ENCODE measurements around the gene C3orf18. TPM values are rescaled to one million over a fixed set of nuclear protein-coding genes. Genes with fewer than 3 reads are reported as not detected.

C3orf18 gene
- total RNA-seq, 2 experiments from 2014 or later, result 37.9 to 41.3 TPM

DNA sequence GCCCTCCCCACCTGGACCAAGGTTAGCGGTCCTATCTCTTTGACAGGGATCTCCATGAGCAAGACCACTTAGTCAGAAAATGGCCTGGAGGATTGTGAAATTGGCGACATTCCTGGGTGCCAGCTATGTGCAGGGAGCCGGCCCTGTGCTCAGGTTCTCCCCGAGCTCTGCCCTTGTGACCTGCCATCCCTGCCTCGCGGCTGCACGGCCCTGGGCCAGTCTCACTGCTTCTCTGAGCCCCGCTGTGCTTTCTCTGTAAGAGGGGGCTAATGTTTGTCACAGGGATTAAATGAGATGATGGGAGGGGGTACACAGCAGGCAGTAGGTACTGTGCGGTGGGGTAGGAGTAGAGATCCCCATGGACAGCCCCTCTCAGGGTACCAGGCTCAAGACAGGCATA, 14.9 kb downstream of the C3orf18 start:
- no peak for ATAC-seq
- no peaks in the 10 kb centered on the region for H3K9me3 Mint-ChIP-seq
- no peak for DNase-seq
- H3K4me1 Mint-ChIP-seq (ENCODE audit: low read depth), result peaks cover 5% of the 10 kb centered on the region
- intact Hi-C loops (cut with micrococcal nuclease), result no loop called here
- ChIA-PET POLR2A (interaction anchor here (1.5 kb wide), 1 partner anchor 12 kb away, joined by 4 read pairs; no protein-coding TSS in a partner anchor), CTCF (interaction anchor here (8.9 kb wide), 1 partner anchor 10 kb away, joined by 36 read pairs; no protein-coding TSS in a partner anchor)
- no peak overlapping the region for H3K4me3 Mint-ChIP-seq
- TF ChIP-seq, protein P1, sequence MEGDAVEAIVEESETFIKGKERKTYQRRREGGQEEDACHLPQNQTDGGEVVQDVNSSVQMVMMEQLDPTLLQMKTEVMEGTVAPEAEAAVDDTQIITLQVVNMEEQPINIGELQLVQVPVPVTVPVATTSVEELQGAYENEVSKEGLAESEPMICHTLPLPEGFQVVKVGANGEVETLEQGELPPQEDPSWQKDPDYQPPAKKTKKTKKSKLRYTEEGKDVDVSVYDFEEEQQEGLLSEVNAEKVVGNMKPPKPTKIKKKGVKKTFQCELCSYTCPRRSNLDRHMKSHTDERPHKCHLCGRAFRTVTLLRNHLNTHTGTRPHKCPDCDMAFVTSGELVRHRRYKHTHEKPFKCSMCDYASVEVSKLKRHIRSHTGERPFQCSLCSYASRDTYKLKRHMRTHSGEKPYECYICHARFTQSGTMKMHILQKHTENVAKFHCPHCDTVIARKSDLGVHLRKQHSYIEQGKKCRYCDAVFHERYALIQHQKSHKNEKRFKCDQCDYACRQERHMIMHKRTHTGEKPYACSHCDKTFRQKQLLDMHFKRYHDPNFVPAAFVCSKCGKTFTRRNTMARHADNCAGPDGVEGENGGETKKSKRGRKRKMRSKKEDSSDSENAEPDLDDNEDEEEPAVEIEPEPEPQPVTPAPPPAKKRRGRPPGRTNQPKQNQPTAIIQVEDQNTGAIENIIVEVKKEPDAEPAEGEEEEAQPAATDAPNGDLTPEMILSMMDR (IDR thresholded peaks at IDR 0.05), result no peak
- no peaks in the 10 kb centered on the region for H3K36me3 Mint-ChIP-seq (ENCODE audit: low read depth)
- H3K27me3 Mint-ChIP-seq, result no peaks in the 10 kb centered on the region
- H3K27ac Mint-ChIP-seq, result no peak overlapping the region

DNA sequence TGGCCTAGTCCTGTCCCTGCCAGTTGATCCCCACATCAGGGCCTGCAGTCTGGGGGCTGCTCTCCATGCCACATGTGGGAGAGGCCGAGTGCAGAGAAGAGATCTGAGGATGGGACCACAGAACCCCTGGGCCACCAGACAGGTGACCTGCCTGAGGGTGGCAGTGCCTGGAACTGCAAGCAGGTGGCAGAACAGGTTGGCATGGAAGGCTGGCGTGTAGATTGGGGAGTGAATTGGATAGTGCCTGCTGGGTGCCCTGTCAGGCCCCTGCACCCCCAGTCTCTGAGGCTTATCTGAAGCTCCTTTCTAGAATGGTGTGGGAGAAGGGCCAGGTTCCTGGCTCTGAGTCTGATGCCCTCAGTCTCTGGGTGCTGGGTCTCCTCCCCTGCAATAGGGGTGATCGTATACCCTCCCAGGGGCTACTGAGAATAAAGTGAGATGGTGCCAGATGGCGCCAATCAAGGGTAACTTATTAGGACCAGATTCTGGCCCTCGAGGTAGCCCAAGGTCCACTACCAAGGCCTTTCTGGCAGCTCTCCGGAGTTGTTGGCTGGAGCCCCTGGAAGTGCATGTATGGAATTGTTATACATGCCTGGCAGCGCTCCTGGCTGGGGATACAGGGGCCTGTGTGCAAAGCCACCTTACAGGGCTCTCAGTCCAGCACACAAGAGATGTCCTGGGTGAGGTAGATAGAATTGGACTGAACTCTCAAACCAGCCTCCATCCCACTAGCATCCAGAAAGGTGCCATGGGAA, 15.7 kb downstream of the C3orf18 start:
- POLR2A ChIA-PET, result interaction anchor here (0.6 kb wide), 1 partner anchor 38 kb away, joined by 3 read pairs; no protein-coding TSS in a partner anchor
- intact Hi-C loops (cut with micrococcal nuclease), result no loop called here
- Mint-ChIP-seq H3K4me3 (no peak overlapping the region), H3K27ac (no peak overlapping the region), H3K9me3 (no peaks in the 10 kb centered on the region), H3K36me3 (ENCODE audit: low read depth) (no peaks in the 10 kb centered on the region), H3K27me3 (no peaks in the 10 kb centered on the region), H3K4me1 (ENCODE audit: low read depth) (peaks cover 5% of the 10 kb centered on the region)
- CTCF ChIA-PET, result interaction anchor here (1.3 to 8.9 kb wide), 6 partner anchors 9 to 202 kb away, joined by 3 to 36 read pairs (median 11); partner anchors contain the start of genes CYB561D2 and NPRL2
- ATAC-seq, result no peak
- TF ChIP-seq, protein P1 (IDR thresholded peaks at IDR 0.05), result no peak
- peak; percentile 23 for DNase-seq

DNA sequence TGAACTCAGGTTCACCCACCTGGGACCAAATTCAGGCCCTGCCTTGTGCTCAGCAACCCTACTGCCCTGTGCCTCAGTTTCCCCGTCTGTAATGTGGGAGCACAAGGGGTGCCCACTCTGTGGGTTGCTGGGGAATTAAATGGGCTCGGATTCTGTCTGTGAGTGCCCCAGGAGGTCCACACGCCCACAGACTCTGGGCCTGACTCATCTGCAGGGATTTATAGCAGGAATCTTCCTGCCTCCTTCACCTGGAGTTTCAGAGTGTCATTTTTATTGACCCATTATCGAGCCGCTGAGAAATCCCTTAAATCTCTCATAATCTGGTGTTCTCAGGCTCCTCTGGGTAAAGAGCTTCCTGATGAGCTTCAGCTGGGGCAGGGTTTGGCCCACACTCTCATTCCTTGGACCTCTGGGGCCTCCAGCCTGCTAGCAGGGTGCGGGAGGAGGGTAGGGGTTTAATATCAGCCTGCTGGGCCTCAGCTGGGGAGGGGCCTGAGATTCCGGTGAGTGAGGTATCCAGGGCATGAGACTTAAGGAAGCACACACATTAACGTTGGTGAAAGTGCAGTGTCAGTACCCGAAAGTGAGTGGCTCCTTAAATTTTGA, 16.4 kb downstream of the C3orf18 start:
- Mint-ChIP-seq H3K27me3 (no peaks in the 10 kb centered on the region), H3K36me3 (ENCODE audit: low read depth) (no peaks in the 10 kb centered on the region), H3K27ac (no peak overlapping the region), H3K9me3 (no peaks in the 10 kb centered on the region), H3K4me1 (ENCODE audit: low read depth) (peaks cover 5% of the 10 kb centered on the region), H3K4me3 (no peak overlapping the region)
- DNase-seq (no peak), ATAC-seq (no peak)
- CTCF ChIA-PET, result interaction anchor here (0.8 to 8.9 kb wide), 10 partner anchors 8 to 201 kb away, joined by 3 to 36 read pairs (median 4); partner anchors contain the start of genes CISH, CYB561D2 and NPRL2
- intact Hi-C loops (cut with micrococcal nuclease), result no loop called here
- POLR2A ChIA-PET, result interaction anchor here (1.1 to 1.3 kb wide), 2 partner anchors 9 to 60 kb away, joined by 3 read pairs; partner anchors contain the start of gene CISH
- TF ChIP-seq, protein P1 (IDR thresholded peaks at IDR 0.05), result no peak

DNA sequence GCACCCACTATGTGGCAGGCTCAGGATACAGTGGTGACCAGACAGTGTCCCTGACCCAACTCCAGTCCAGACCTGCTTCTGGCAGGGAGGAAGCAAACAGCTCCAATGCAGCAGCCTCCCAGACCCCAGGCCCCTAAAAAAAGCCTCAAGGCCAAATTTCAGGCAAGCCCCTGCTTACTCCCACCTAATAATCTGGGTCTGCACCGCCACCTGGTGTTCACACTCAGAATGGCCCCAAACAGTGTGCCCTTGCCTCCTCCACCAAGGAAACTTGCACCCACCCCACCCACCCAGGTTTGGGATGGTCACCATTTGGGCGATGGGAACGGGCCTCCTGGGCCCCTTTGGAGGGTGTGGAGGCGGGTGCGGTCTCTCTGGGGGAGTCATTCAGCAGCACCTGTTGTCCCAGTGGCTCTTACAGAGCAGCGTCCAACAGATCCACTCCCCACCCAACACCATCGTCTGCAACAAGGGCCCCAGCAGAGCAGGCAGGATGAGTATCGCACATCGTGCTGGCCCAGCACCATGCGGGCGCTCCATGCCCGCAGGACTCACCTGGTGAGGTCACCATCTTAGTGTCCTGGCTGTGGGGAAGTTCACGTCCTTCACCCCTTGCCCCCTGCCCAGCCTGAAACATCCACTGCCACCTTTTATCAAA, 17.3 kb downstream of the C3orf18 start:
- Mint-ChIP-seq H3K27ac (no peak overlapping the region), H3K4me1 (ENCODE audit: low read depth) (peaks cover 5% of the 10 kb centered on the region), H3K9me3 (no peaks in the 10 kb centered on the region), H3K4me3 (no peak overlapping the region), H3K36me3 (ENCODE audit: low read depth) (no peaks in the 10 kb centered on the region), H3K27me3 (no peaks in the 10 kb centered on the region)
- intact Hi-C loops (cut with micrococcal nuclease), result no loop called here
- ATAC-seq (peak; percentile 85), DNase-seq (peak; percentile 89)
- TF ChIP-seq, protein P1 (IDR thresholded peaks at IDR 0.05), result peak; percentile 86
- POLR2A ChIA-PET, result interaction anchor here (1.1 to 1.3 kb wide), 2 partner anchors 8 to 61 kb away, joined by 3 read pairs; partner anchors contain the start of gene CISH
- CTCF ChIA-PET, result interaction anchor here (0.7 to 8.9 kb wide), 22 partner anchors 8 to 200 kb away, joined by 3 to 36 read pairs (median 4); partner anchors contain the start of genes CISH, CYB561D2 and NPRL2

All from activated CD8-positive, alpha-beta T cell treated with anti-CD3 and anti-CD28 coated beads for 36 hours (primary cell).